Fibroblast of villous mesenchyme (primary cell): ENCODE results near the gene LRRC4. TPM values are rescaled to one million over a fixed set of nuclear protein-coding genes. Genes with fewer than 3 reads are reported as not detected.

Source experiments
- DNase-seq: peaks from one replicate; pipeline ENCODE4 v3.0.0-alpha.2; 2010; ENCODE audit warnings: low read depth
- H3K4me3 ChIP-seq: 2 replicates; pipeline ENCODE4 v1.5.1; 2011; ENCODE audit warnings: low read depth, mild to moderate bottlenecking, low read length
- total RNA-seq: library from RNA; depleted of rRNA; stranded (reverse); fragments of >200 nt; gene quantifications from 2 replicates; pipeline ENCODE4 v1.2.3, GENCODE V29; 2012
- TF ChIP-seq, protein P1 (sequence below): IDR thresholded peaks from 2 replicates; pipeline ENCODE4 v1.5.1; 2012; ENCODE audit warnings: low read depth, mild to moderate bottlenecking, low read length; ENCODE audit not compliant: insufficient read depth

The LRRC4 gene
- total RNA-seq, 1 donor: under 0.01 TPM

DNA sequence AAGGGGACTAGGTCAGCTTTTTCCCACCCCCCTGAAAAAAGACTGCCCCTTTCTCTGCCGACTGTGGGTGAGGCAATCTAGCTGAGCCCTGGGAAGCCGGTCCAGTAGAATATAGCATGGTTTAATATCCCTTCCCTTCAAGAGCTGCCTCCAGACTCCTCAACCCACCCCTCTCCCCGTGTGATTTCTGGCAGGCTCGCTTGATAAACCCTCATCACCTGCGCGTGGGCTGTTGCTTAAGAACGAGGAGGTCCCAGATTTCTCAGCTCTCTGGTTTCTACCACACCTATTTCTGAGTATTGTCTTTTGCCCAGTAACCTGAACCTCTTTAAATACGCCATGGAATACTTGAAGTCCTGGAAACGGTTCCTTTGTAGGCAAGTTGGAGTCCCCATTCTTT is 2.0 kb upstream of the LRRC4 start:
- DNase-seq: no peak
- no peak overlapping the region for H3K4me3 ChIP-seq
- TF ChIP-seq, protein P1, sequence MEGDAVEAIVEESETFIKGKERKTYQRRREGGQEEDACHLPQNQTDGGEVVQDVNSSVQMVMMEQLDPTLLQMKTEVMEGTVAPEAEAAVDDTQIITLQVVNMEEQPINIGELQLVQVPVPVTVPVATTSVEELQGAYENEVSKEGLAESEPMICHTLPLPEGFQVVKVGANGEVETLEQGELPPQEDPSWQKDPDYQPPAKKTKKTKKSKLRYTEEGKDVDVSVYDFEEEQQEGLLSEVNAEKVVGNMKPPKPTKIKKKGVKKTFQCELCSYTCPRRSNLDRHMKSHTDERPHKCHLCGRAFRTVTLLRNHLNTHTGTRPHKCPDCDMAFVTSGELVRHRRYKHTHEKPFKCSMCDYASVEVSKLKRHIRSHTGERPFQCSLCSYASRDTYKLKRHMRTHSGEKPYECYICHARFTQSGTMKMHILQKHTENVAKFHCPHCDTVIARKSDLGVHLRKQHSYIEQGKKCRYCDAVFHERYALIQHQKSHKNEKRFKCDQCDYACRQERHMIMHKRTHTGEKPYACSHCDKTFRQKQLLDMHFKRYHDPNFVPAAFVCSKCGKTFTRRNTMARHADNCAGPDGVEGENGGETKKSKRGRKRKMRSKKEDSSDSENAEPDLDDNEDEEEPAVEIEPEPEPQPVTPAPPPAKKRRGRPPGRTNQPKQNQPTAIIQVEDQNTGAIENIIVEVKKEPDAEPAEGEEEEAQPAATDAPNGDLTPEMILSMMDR: no peak

DNA sequence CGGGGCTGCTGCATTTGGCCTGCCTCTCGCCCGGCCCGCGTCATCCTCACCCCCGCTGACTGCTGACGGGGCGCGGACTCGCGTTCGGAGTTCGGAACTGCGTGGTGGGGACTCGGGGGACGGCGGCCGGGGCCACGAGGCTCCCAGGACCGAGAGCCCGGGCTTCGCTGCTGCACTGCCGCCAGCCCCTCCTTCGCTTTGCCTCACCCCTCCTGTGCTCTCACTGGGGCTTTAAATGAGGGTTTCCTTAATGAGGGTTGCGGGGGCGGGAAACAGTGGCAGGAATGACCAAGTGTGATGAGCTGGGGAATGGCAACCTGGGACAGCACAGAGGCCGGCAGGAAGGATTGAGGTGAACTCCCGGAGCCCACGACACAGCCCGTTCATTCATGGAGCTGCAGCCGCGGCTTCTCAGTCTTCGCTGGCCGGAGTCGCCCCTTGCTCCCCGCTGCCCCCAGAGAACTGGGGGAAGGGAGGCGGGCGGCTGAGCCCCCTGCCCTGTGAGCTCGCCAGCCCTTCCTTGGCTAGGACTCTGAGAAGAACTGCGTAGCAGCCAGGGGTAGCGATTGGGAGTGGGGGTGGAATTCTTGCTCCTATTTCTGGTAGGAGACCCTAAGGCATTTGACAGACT is 1.5 kb upstream of the LRRC4 start:
- TF ChIP-seq, protein P1: no peak
- H3K4me3 ChIP-seq: peak overlapping the region; percentile 49
- DNase-seq: no peak

GRCh38 chr7:128031901-128032604 is 816 bp upstream of the LRRC4 start:
- peak; percentile 91 for DNase-seq
- TF ChIP-seq, protein P1: peak; percentile 25
- peak overlapping the region; percentile 49 for H3K4me3 ChIP-seq

GRCh38 chr7:128030263-128030653 is 979 bp downstream of the LRRC4 start:
- TF ChIP-seq, protein P1: no peak
- H3K4me3 ChIP-seq: no peak overlapping the region

GRCh38 chr7:128029405-128029995 is 1.7 kb downstream of the LRRC4 start:
- H3K4me3 ChIP-seq: no peak overlapping the region

More at GRCh38 chr7:128030263-128030653, 979 bp downstream of the LRRC4 start:
- DNase-seq: no peak

GRCh38 chr7:128027485-128027980 is 3.7 kb downstream of the LRRC4 start:
- TF ChIP-seq, protein P1: no peak
- no peak for DNase-seq
- no peak overlapping the region for H3K4me3 ChIP-seq

More at GRCh38 chr7:128029405-128029995, 1.7 kb downstream of the LRRC4 start:
- TF ChIP-seq, protein P1: no peak
- no peak for DNase-seq
